Measurements from ENCODE around the gene NPC1L1. TPM values are rescaled to one million over a fixed set of nuclear protein-coding genes. Genes with fewer than 3 reads are reported as not detected.

NPC1L1 gene
- total RNA-seq, 1 experiment from 2014 or later = 0.15 TPM

DNA sequence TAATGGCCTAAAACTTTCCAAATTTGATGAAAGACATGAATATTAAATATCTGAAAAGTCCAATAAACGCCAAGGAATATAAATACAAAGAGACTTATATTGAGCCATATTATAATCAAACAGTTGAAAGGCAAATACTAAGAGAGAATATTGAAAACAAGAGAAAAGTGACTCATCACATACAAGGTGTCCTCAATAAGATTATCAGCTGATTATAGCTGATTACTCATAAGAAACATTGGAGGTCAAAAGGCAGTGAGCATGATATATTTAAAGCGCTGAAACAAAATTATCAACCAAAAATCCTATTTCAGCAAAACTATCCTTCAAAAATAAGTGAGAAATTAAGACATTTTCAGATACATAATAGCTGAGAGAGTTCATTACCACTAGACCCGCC, 7.8 kb upstream of the NPC1L1 start (continued):
- TF ChIP-seq, protein P1, sequence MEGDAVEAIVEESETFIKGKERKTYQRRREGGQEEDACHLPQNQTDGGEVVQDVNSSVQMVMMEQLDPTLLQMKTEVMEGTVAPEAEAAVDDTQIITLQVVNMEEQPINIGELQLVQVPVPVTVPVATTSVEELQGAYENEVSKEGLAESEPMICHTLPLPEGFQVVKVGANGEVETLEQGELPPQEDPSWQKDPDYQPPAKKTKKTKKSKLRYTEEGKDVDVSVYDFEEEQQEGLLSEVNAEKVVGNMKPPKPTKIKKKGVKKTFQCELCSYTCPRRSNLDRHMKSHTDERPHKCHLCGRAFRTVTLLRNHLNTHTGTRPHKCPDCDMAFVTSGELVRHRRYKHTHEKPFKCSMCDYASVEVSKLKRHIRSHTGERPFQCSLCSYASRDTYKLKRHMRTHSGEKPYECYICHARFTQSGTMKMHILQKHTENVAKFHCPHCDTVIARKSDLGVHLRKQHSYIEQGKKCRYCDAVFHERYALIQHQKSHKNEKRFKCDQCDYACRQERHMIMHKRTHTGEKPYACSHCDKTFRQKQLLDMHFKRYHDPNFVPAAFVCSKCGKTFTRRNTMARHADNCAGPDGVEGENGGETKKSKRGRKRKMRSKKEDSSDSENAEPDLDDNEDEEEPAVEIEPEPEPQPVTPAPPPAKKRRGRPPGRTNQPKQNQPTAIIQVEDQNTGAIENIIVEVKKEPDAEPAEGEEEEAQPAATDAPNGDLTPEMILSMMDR (IDR thresholded peaks at IDR 0.05 in 2 of 3, conservative IDR thresholded peaks at IDR 0.05 in 1 of 3; ENCODE audit: borderline replicate concordance in 1 of 3, insufficient read depth in 1 of 3, low read depth in 2 of 3, low read length in 2 of 3) = no peak
- TF ChIP-seq, protein P2, sequence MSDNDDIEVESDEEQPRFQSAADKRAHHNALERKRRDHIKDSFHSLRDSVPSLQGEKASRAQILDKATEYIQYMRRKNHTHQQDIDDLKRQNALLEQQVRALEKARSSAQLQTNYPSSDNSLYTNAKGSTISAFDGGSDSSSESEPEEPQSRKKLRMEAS (IDR thresholded peaks at IDR 0.05) = no peak
- TF ChIP-seq SIN3A (IDR thresholded peaks at IDR 0.05; ENCODE audit: low read depth) = no peak
- TF ChIP-seq, protein P3, sequence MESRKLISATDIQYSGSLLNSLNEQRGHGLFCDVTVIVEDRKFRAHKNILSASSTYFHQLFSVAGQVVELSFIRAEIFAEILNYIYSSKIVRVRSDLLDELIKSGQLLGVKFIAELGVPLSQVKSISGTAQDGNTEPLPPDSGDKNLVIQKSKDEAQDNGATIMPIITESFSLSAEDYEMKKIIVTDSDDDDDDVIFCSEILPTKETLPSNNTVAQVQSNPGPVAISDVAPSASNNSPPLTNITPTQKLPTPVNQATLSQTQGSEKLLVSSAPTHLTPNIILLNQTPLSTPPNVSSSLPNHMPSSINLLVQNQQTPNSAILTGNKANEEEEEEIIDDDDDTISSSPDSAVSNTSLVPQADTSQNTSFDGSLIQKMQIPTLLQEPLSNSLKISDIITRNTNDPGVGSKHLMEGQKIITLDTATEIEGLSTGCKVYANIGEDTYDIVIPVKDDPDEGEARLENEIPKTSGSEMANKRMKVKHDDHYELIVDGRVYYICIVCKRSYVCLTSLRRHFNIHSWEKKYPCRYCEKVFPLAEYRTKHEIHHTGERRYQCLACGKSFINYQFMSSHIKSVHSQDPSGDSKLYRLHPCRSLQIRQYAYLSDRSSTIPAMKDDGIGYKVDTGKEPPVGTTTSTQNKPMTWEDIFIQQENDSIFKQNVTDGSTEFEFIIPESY (IDR thresholded peaks at IDR 0.05; ENCODE audit: extremely low read depth, insufficient replicate concordance, low read length) = no peak
- no peak for TF ChIP-seq POLR2AphosphoS5 (IDR thresholded peaks at IDR 0.05; ENCODE audit: low read depth, low read length)
- no peak for TF ChIP-seq YY1 (IDR thresholded peaks at IDR 0.05; ENCODE audit: extremely low read depth, insufficient replicate concordance, low read depth, low read length)
- no peak for TF ChIP-seq FOSL1 (IDR thresholded peaks at IDR 0.05; ENCODE audit: low read depth)
- no peak for TF ChIP-seq ELF1 (IDR thresholded peaks at IDR 0.05; ENCODE audit: borderline replicate concordance, low read depth)
- no peak for TF ChIP-seq EZH2 (IDR thresholded peaks at IDR 0.05)
- no peak for TF ChIP-seq CBX3 (IDR thresholded peaks at IDR 0.05; ENCODE audit: low read depth)
- TF ChIP-seq POLR2A (IDR thresholded peaks at IDR 0.05; ENCODE audit: borderline replicate concordance, extremely low read depth, insufficient read depth, insufficient read length) = no peak

Data from HCT116 (cell line).